HCT116 (cell line): ENCODE data around the gene C2orf74.

ENCODE experiments used
- CTCF ChIP-seq, 3 experiments: fragments of 200-600 bp in 1 of 3; sonication (generic) in 1 of 3; IDR thresholded peaks in 2 of 3; conservative IDR thresholded peaks in 1 of 3; 2 replicates each; pipeline ENCODE4 v1.5.1; 2012 to 2017; ENCODE audit warnings: low read depth in 2 of 3, low read length in 2 of 3, antibody characterized with exemption in 1 of 3, borderline replicate concordance in 1 of 3, control low read depth in 1 of 3, mild to moderate bottlenecking in 1 of 3, mixed read lengths in 1 of 3, mixed run types in 1 of 3, moderate library complexity in 1 of 3; ENCODE audit not compliant: insufficient read depth in 1 of 3
- POLR2A ChIP-seq: IDR thresholded peaks from 2 replicates; pipeline ENCODE4 v1.7.0; 2011; ENCODE audit warnings: borderline replicate concordance; ENCODE audit not compliant: insufficient read depth, insufficient read length; ENCODE audit errors: extremely low read depth
- TF ChIP-seq, protein P1 (sequence below): IDR thresholded peaks from 2 replicates; pipeline ENCODE4 v1.6.1; 2012; ENCODE audit warnings: low read depth

- no peak for TF ChIP-seq CTCF (IDR thresholded peaks at IDR 0.05 in 2 of 3, conservative IDR thresholded peaks at IDR 0.05 in 1 of 3; ENCODE audit: borderline replicate concordance in 1 of 3, insufficient read depth in 1 of 3, low read depth in 2 of 3, low read length in 2 of 3)
- TF ChIP-seq, protein P1, sequence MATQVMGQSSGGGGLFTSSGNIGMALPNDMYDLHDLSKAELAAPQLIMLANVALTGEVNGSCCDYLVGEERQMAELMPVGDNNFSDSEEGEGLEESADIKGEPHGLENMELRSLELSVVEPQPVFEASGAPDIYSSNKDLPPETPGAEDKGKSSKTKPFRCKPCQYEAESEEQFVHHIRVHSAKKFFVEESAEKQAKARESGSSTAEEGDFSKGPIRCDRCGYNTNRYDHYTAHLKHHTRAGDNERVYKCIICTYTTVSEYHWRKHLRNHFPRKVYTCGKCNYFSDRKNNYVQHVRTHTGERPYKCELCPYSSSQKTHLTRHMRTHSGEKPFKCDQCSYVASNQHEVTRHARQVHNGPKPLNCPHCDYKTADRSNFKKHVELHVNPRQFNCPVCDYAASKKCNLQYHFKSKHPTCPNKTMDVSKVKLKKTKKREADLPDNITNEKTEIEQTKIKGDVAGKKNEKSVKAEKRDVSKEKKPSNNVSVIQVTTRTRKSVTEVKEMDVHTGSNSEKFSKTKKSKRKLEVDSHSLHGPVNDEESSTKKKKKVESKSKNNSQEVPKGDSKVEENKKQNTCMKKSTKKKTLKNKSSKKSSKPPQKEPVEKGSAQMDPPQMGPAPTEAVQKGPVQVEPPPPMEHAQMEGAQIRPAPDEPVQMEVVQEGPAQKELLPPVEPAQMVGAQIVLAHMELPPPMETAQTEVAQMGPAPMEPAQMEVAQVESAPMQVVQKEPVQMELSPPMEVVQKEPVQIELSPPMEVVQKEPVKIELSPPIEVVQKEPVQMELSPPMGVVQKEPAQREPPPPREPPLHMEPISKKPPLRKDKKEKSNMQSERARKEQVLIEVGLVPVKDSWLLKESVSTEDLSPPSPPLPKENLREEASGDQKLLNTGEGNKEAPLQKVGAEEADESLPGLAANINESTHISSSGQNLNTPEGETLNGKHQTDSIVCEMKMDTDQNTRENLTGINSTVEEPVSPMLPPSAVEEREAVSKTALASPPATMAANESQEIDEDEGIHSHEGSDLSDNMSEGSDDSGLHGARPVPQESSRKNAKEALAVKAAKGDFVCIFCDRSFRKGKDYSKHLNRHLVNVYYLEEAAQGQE = no peak
- no peak for TF ChIP-seq POLR2A
Observed at GRCh38 chr2:61180686-61181085, 18.7 kb downstream of the C2orf74 start.
